Smooth muscle cell (in vitro differentiated cells): ENCODE measurements around the gene SLC22A12. TPM values are rescaled to one million over a fixed set of nuclear protein-coding genes. Genes with fewer than 3 reads are reported as not detected.

Source experiments
- DNase-seq: peaks from one replicate; lab custom pipeline; 2025; ENCODE audit not compliant: unreplicated experiment; lab: John Stamatoyannopoulos, UW
- H2AFZ ChIP-seq: fragments of 200-600 bp; sonication (generic); 2 replicates; pipeline ENCODE4 v1.6.0; 2016; ENCODE audit warnings: antibody characterized with exemption, low read depth, mild to moderate bottlenecking
- H3F3A ChIP-seq: fragments of 200-600 bp; sonication (generic); 2 replicates; pipeline ENCODE4 v1.6.0; 2017; ENCODE audit warnings: antibody characterized with exemption, low read depth
- H3K27ac ChIP-seq: fragments of 200-600 bp; sonication (generic); 2 replicates; pipeline ENCODE4 v1.5.1; 2016; ENCODE audit warnings: low read depth, mild to moderate bottlenecking
- H3K27me3 ChIP-seq: fragments of 200-600 bp; sonication (generic); 2 replicates; pipeline ENCODE4 v1.6.1; 2016; ENCODE audit warnings: low read depth, mild to moderate bottlenecking
- H3K36me3 ChIP-seq: fragments of 200-600 bp; sonication (generic); 2 replicates; pipeline ENCODE4 v1.5.1; 2016; ENCODE audit warnings: low read depth
- H3K4me1 ChIP-seq: fragments of 200-600 bp; sonication (generic); 2 replicates; pipeline ENCODE4 v1.5.1; 2016; ENCODE audit warnings: low read depth
- H3K4me2 ChIP-seq: fragments of 200-600 bp; sonication (generic); 2 replicates; pipeline ENCODE4 v1.6.0; 2016; ENCODE audit warnings: mild to moderate bottlenecking
- H3K4me3 ChIP-seq: fragments of 200-600 bp; sonication (generic); 2 replicates; pipeline ENCODE4 v1.5.1; 2016; ENCODE audit warnings: mild to moderate bottlenecking
- H3K79me2 ChIP-seq: fragments of 200-600 bp; sonication (generic); 2 replicates; pipeline ENCODE4 v1.6.0; 2016; ENCODE audit warnings: low read depth, mild to moderate bottlenecking
- H3K9ac ChIP-seq: fragments of 200-600 bp; sonication (generic); 2 replicates; pipeline ENCODE4 v1.6.0; 2016; ENCODE audit warnings: low read depth
- H3K9me3 ChIP-seq: fragments of 200-600 bp; sonication (generic); replicated peaks from 2 replicates; pipeline ENCODE4 v1.5.1; 2016; ENCODE audit warnings: low read depth
- H4K20me1 ChIP-seq: fragments of 200-600 bp; sonication (generic); 2 replicates; pipeline ENCODE4 v1.6.0; 2016; ENCODE audit warnings: low read depth
- CTCF ChIP-seq: fragments of 200-600 bp; sonication (generic); IDR thresholded peaks from 2 replicates; pipeline ENCODE4 v1.5.1; 2017; ENCODE audit warnings: borderline replicate concordance, mild to moderate bottlenecking, antibody characterized with exemption; ENCODE audit not compliant: insufficient read depth, poor library complexity, severe bottlenecking
- WGBS: methylation state at CpG from one replicate; pipeline ENCODE4 v1.1.7; 2016; ENCODE audit warnings: low lambda C conversion rate; 5-methylcytosine and 5-hydroxymethylcytosine counted together
- polyA plus RNA-seq: library from polyadenylated mRNA; unstranded; fragments of >200 nt; fragmentation: Nextera tagmentation; extraction: Ambion mirVana; gene quantifications from 2 replicates; pipeline ENCODE4 v1.2.1, GENCODE V29; 2016
- total RNA-seq: library from RNA; depleted of rRNA; stranded (reverse); fragments of >200 nt; gene quantifications from 2 replicates; pipeline ENCODE4 v1.2.3, GENCODE V29; 2014

SLC22A12 gene
- total and polyA plus RNA-seq, 2 experiments from 2014 or later: not detected

GRCh38 chr11:64633555-64634159, 42.6 kb downstream of the SLC22A12 start:
- no peak overlapping the region for H3K9ac ChIP-seq
- no peak for DNase-seq
- H3K4me3 ChIP-seq: no peak overlapping the region
- H3K4me2 ChIP-seq: no peak overlapping the region
- no peak for TF ChIP-seq CTCF
- 87% methylated on average over 7 of the region's 7 CpGs for WGBS
- no peaks in the 10 kb centered on the region for H3K9me3 ChIP-seq
- no peaks in the 10 kb centered on the region for H3K36me3 ChIP-seq
- peaks cover 33% of the 10 kb centered on the region for H3K27me3 ChIP-seq
- no peaks in the 10 kb centered on the region for H3K4me1 ChIP-seq
- no peaks in the 10 kb centered on the region for H3F3A ChIP-seq
- no peak overlapping the region for H3K27ac ChIP-seq
- no peak overlapping the region for H2AFZ ChIP-seq
- H4K20me1 ChIP-seq: no peaks in the 10 kb centered on the region
- no peaks in the 10 kb centered on the region for H3K79me2 ChIP-seq

GRCh38 chr11:64637334-64638017, 46.5 kb downstream of the SLC22A12 start:
- no peak overlapping the region for H3K9ac ChIP-seq
- H3K27me3 ChIP-seq: peaks cover 49% of the 10 kb centered on the region
- H3K79me2 ChIP-seq: no peaks in the 10 kb centered on the region
- no peaks in the 10 kb centered on the region for H3F3A ChIP-seq
- no peaks in the 10 kb centered on the region for H3K9me3 ChIP-seq
- peak overlapping the region; percentile 32 for H3K4me3 ChIP-seq
- no peak overlapping the region for H3K27ac ChIP-seq
- no peaks in the 10 kb centered on the region for H3K4me1 ChIP-seq
- no peaks in the 10 kb centered on the region for H4K20me1 ChIP-seq
- TF ChIP-seq CTCF: no peak
- H3K4me2 ChIP-seq: peak overlapping the region; percentile 83
- whole genome bisulfite sequencing: 44% methylated on average over 15 of the region's 15 CpGs
- DNase-seq: no peak
- no peak overlapping the region for H2AFZ ChIP-seq
- no peaks in the 10 kb centered on the region for H3K36me3 ChIP-seq

- H3K4me2 ChIP-seq: peak overlapping the region; percentile 83
Measured at GRCh38 chr11:64638018-64638665, 47.1 kb downstream of the SLC22A12 start.

More at GRCh38 chr11:64638018-64638665, 47.1 kb downstream of the SLC22A12 start:
- peak; percentile 18 for DNase-seq
- no peak for TF ChIP-seq CTCF
- H3K27ac ChIP-seq: no peak overlapping the region
- H3K27me3 ChIP-seq: peaks cover 55% of the 10 kb centered on the region
- 2% methylated on average over 36 of the region's 37 CpGs for WGBS
- no peaks in the 10 kb centered on the region for H4K20me1 ChIP-seq
- H3K4me3 ChIP-seq: peak overlapping the region; percentile 32
- no peak overlapping the region for H3K9ac ChIP-seq
- H3K4me1 ChIP-seq: no peaks in the 10 kb centered on the region
- no peaks in the 10 kb centered on the region for H3K79me2 ChIP-seq
- no peak overlapping the region for H2AFZ ChIP-seq
- no peaks in the 10 kb centered on the region for H3F3A ChIP-seq
- no peaks in the 10 kb centered on the region for H3K9me3 ChIP-seq
- no peaks in the 10 kb centered on the region for H3K36me3 ChIP-seq
